Body of pancreas (tissue), 4 donors: Measurements from ENCODE around the gene USP47. TPM values are rescaled to one million over a fixed set of nuclear protein-coding genes. Genes with fewer than 3 reads are reported as not detected.

Experiments used
- ATAC-seq: fragments of 150-250 bp; one replicate; pipeline ENCODE4 v1.9.1; 2016
- DNase-seq, 4 donors: peaks; one replicate each; pipeline ENCODE4 v3.0.0-alpha.2; 2019
- H3K27ac ChIP-seq, 4 donors: fragments of 200-600 bp; sonication (generic); 1 replicate in 3 of 4; 2 replicates in 1 of 4; pipeline versions ENCODE4 v1.5.1 to v1.6.1; 2016 to 2019; ENCODE audit warnings: mild to moderate bottlenecking in 1 of 4, mixed read lengths in 1 of 4, moderate library complexity in 1 of 4
- H3K27me3 ChIP-seq, 2 donors: fragments of 200-600 bp; sonication (generic); one replicate each; pipeline ENCODE4 v1.6.0; 2016; ENCODE audit warnings: mild to moderate bottlenecking in 1 of 2
- H3K36me3 ChIP-seq, 2 donors: fragments of 200-600 bp; sonication (generic); replicated peaks in 1 of 2; 2 replicates each; pipeline ENCODE4 v1.5.1; 2016; ENCODE audit warnings: low read depth in 2 of 2; ENCODE audit not compliant: insufficient read depth in 1 of 2
- H3K4me1 ChIP-seq: fragments of 200-600 bp; sonication (generic); one replicate; pipeline ENCODE4 v1.6.0; 2016
- H3K4me3 ChIP-seq, 2 donors: fragments of 200-600 bp; sonication (generic); 1 replicate in 1 of 2; 2 replicates in 1 of 2; pipeline ENCODE4 v1.5.1; 2016 to 2019
- H3K9me3 ChIP-seq, 3 donors: fragments of 200-600 bp; sonication (generic); 1 replicate in 2 of 3; 2 replicates in 1 of 3; pipeline ENCODE4 v1.5.1; 2016
- CTCF ChIP-seq, 7 experiments: fragments of 450-650 bp in 4 of 7; fragments of 200-600 bp in 3 of 7; sonication (generic) in 3 of 7; IDR thresholded peaks; one replicate each; pipeline ENCODE4 v1.5.1; 2016 to 2019; ENCODE audit warnings: antibody characterized with exemption in 7 of 7
- POLR2A ChIP-seq, 3 donors: fragments of 450-650 bp; IDR thresholded peaks; one replicate each; pipeline ENCODE4 v1.6.1; 2016; ENCODE audit warnings: antibody characterized with exemption in 3 of 3, mild to moderate bottlenecking in 2 of 3
- WGBS, 2 donors: methylation state at CpG; one replicate each; pipeline ENCODE4 v1.1.5; 2017; 5-methylcytosine and 5-hydroxymethylcytosine counted together
- intact Hi-C: fragments of 100-400 bp; cut with DNase I; formaldehyde crosslinking; loops from one replicate; pipeline ENCODE4 v1.15.1; 2023
- total RNA-seq, 2 donors: library from RNA; depleted of rRNA; stranded (reverse); fragments of >200 nt; gene quantifications; one replicate each; pipeline ENCODE4 v1.1.0, GENCODE V29; 2016

The USP47 gene
- total RNA-seq, 2 donors from 2014 or later, result 51.1 to 63.3 TPM

GRCh38 chr11:12003815-12004214 lies 162.0 kb downstream of the USP47 start:
- 81 to 82% methylated on average over 4 of the region's 4 CpGs for WGBS, 2 donors
- Histone ChIP-seq H3K4me3 (no peak overlapping the region), H3K27ac (no peak overlapping the region), H3K4me1 (peaks cover 15% of the 10 kb centered on the region), H3K9me3 (no peaks in the 10 kb centered on the region), H3K27me3 (peaks cover 0 to 3% of the 10 kb centered on the region in 2 donors), H3K36me3 (no peaks in the 10 kb centered on the region)
- ATAC-seq, result no peak
- no peak for DNase-seq
- intact Hi-C loops, result no loop called here
- TF ChIP-seq POLR2A (IDR thresholded peaks at IDR 0.05) (no peak), CTCF (IDR thresholded peaks at IDR 0.05) (no peak)

- H3K36me3 ChIP-seq, result no peaks in the 10 kb centered on the region
- TF ChIP-seq POLR2A (IDR thresholded peaks at IDR 0.05), result no peak
- no peak for TF ChIP-seq CTCF (IDR thresholded peaks at IDR 0.05)
- H3K27ac ChIP-seq, result no peak overlapping the region
- H3K4me1 ChIP-seq, result peaks cover 23% of the 10 kb centered on the region
- 80 to 83% methylated on average over 4 of the region's 4 CpGs for WGBS, 2 donors
- ATAC-seq (no peak), DNase-seq (no peak)
- no peak overlapping the region for H3K4me3 ChIP-seq
- H3K9me3 ChIP-seq, result no peaks in the 10 kb centered on the region
- intact Hi-C loops, result no loop called here
- peaks cover 0 to 5% of the 10 kb centered on the region in 2 donors for H3K27me3 ChIP-seq
These were observed 163.3 kb downstream of the USP47 start for GRCh38 chr11:12005061-12005460.

DNA sequence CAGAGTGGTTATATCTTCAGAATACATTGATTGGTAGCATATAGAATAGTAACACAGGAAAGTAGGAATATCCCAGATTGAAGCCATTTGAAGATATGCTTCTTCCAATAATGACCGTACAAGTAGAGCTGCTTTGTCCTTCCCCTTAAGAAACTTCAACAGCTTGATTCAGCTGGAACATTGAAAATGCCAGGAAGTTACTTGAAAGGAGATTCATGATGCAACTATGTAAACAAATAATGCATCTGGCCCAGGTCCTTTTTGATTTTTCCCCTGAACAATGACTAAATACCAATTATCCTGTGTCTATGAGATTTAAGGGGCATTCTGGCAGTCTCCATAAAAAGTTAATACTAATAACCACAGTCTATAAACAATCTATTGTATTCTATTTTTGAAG lies 163.7 kb downstream of the USP47 start:
- intact Hi-C loops, result no loop called here
- Histone ChIP-seq H3K27me3 (peaks cover 0 to 5% of the 10 kb centered on the region in 2 donors), H3K4me1 (peaks cover 23% of the 10 kb centered on the region), H3K4me3 (no peak overlapping the region), H3K36me3 (no peaks in the 10 kb centered on the region), H3K9me3 (no peaks in the 10 kb centered on the region), H3K27ac (no peak overlapping the region)
- TF ChIP-seq CTCF (IDR thresholded peaks at IDR 0.05), result no peak
- TF ChIP-seq POLR2A (IDR thresholded peaks at IDR 0.05), result no peak
- ATAC-seq (no peak), DNase-seq (no peak)
- 62 to 83% methylated on average over 1 of the region's 1 CpG for WGBS, 2 donors

DNA sequence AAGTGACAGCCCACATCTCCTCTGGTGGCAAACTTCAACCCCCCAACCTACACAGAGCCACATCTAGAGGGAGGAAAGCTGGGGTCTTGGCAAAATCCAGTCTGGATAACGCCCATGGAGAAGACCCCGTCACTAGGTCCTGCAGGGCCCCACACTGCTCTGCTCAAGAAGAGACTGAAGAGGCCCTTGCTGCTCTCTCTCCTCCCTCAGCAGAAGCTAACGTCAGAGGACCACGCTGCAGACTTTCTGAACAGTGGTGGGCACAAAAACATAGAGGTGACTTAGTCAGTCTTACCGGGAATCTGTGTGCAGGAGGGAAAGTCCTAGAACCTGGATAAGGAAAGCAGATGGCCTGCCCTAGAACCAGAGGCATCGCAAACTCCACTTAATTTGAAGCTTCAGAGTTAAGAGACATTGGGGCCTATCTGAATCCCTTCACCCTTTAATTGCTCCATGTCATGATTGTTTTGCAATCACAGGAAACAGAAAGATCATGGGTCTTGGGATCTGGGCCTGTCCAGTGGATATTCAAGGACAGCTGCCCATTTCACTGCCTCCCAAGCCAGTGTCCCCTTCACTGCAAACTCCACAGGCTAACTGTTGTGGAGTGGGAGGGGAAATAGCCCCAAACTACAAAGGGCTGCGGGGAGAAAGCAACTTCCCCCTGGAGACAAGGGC lies 164.9 kb downstream of the USP47 start:
- H3K4me1 ChIP-seq, result peaks cover 18% of the 10 kb centered on the region
- no peak for DNase-seq
- H3K27ac ChIP-seq, result no peak overlapping the region
- ATAC-seq, result no peak
- no peaks in the 10 kb centered on the region for H3K36me3 ChIP-seq
- intact Hi-C loops, result no loop called here
- no peak for TF ChIP-seq CTCF (IDR thresholded peaks at IDR 0.05)
- TF ChIP-seq POLR2A (IDR thresholded peaks at IDR 0.05), result no peak
- no peaks in the 10 kb centered on the region for H3K9me3 ChIP-seq
- peaks cover 0 to 5% of the 10 kb centered on the region in 2 donors for H3K27me3 ChIP-seq
- WGBS, 2 donors, result 88 to 95% methylated on average over 7 of the region's 7 CpGs
- H3K4me3 ChIP-seq, result no peak overlapping the region

DNA sequence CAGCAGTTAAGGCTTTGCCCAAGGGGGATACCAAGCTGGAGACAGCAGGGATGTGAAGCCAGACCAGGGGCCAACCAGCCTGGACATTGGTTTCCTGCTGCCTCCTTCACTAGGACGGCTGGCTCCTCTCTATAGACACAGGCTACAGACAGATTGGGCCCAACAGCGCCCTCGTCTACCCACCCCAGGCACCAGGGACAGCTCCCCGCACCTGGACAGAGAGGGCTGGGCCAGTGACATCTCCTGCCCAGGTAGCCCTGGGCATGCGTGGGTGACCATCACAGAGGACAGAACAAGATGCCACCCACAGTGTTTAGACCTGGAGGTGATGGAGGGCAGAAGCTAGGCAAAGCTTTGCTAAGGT lies 165.4 kb downstream of the USP47 start:
- no peak for TF ChIP-seq CTCF (IDR thresholded peaks at IDR 0.05)
- no peak for TF ChIP-seq POLR2A (IDR thresholded peaks at IDR 0.05)
- DNase-seq (no peak), ATAC-seq (no peak)
- Histone ChIP-seq H3K27ac (no peak overlapping the region), H3K4me1 (peaks cover 18% of the 10 kb centered on the region), H3K36me3 (no peaks in the 10 kb centered on the region), H3K4me3 (no peak overlapping the region), H3K27me3 (peaks cover 0 to 5% of the 10 kb centered on the region in 2 donors), H3K9me3 (no peaks in the 10 kb centered on the region)
- 90 to 91% methylated on average over 4 to 5 of the region's 5 CpGs for WGBS, 2 donors
- intact Hi-C loops, result no loop called here
